Liver (tissue), 9 donors: ENCODE data around the gene MXRA8. TPM values are rescaled to one million over a fixed set of nuclear protein-coding genes. Genes with fewer than 3 reads are reported as not detected.

Experiments used
- DNase-seq: peaks from one replicate; pipeline ENCODE4 v3.0.0-alpha.2; 2017; ENCODE audit warnings: low spot score
- H3K27ac ChIP-seq, 2 donors: one replicate each; pipeline ENCODE4 v1.7.0; 2013; ENCODE audit warnings: inconsistent platforms in 2 of 2, low read length in 2 of 2, control low read depth in 1 of 2, low read depth in 1 of 2, mild to moderate bottlenecking in 1 of 2
- H3K27me3 ChIP-seq, 4 donors: one replicate each; pipeline versions ENCODE4 v1.6.1 to v1.7.0; 2013; ENCODE audit warnings: low read length in 3 of 4, inconsistent platforms in 1 of 4, mild to moderate bottlenecking in 1 of 4, moderate library complexity in 1 of 4; ENCODE audit not compliant: control insufficient read depth in 4 of 4, insufficient read depth in 4 of 4
- H3K36me3 ChIP-seq, 4 donors: one replicate each; pipeline versions ENCODE4 v1.6.1 to v1.7.0; 2013; ENCODE audit warnings: low read length in 3 of 4, mild to moderate bottlenecking in 3 of 4, low read depth in 1 of 4, moderate library complexity in 1 of 4; ENCODE audit not compliant: control insufficient read depth in 4 of 4, insufficient read depth in 3 of 4
- H3K4me1 ChIP-seq, 4 donors: one replicate each; pipeline versions ENCODE4 v1.6.1 to v1.7.0; 2013; ENCODE audit warnings: low read length in 3 of 4, mild to moderate bottlenecking in 3 of 4, moderate library complexity in 1 of 4; ENCODE audit not compliant: control insufficient read depth in 4 of 4, insufficient read depth in 4 of 4
- H3K4me3 ChIP-seq, 3 donors: one replicate each; pipeline versions ENCODE4 v1.6.1 to v1.7.0; 2013; ENCODE audit warnings: low read length in 3 of 3, control low read depth in 1 of 3, low read depth in 1 of 3, mild to moderate bottlenecking in 1 of 3
- H3K9ac ChIP-seq, 2 donors: one replicate each; pipeline ENCODE4 v1.7.0; 2013; ENCODE audit warnings: low read length in 2 of 2, mild to moderate bottlenecking in 2 of 2, moderate library complexity in 2 of 2, control low read depth in 1 of 2, low read depth in 1 of 2
- H3K9me3 ChIP-seq, 4 donors: one replicate each; pipeline versions ENCODE4 v1.6.1 to v1.7.0; 2013; ENCODE audit warnings: low read length in 3 of 4; ENCODE audit not compliant: control insufficient read depth in 4 of 4
- ATF3 ChIP-seq: IDR thresholded peaks from 2 replicates; pipeline ENCODE4 v1.6.1; 2016; ENCODE audit warnings: antibody characterized with exemption
- CTCF ChIP-seq: fragments of 150-350 bp; IDR thresholded peaks from 2 replicates; pipeline ENCODE4 v1.5.1; 2017; ENCODE audit warnings: improper control_type of control experiment, low read depth, low read length; ENCODE audit not compliant: missing input control
- EGR1 ChIP-seq, 2 donors: IDR thresholded peaks; 2 replicates each; pipeline ENCODE4 v1.6.1; 2016 to 2018; ENCODE audit warnings: antibody characterized with exemption in 2 of 2, low read depth in 2 of 2
- FOXA1 ChIP-seq: IDR thresholded peaks from 2 replicates; pipeline ENCODE4 v1.6.1; 2016; ENCODE audit warnings: antibody characterized with exemption
- FOXA2 ChIP-seq: IDR thresholded peaks from 2 replicates; pipeline ENCODE4 v1.6.1; 2016; ENCODE audit warnings: antibody characterized with exemption
- GABPA ChIP-seq, 2 donors: IDR thresholded peaks in 1 of 2; conservative IDR thresholded peaks in 1 of 2; 2 replicates each; pipeline ENCODE4 v1.6.1; 2016; ENCODE audit warnings: antibody characterized with exemption in 2 of 2, mild to moderate bottlenecking in 1 of 2, moderate library complexity in 1 of 2
- HNF4G ChIP-seq: IDR thresholded peaks from 2 replicates; pipeline ENCODE4 v1.6.1; 2016; ENCODE audit warnings: antibody characterized with exemption
- JUND ChIP-seq, 2 donors: IDR thresholded peaks; 2 replicates each; pipeline ENCODE4 v1.6.1; 2016; ENCODE audit warnings: antibody characterized with exemption in 2 of 2
- MAX ChIP-seq: IDR thresholded peaks from 2 replicates; pipeline ENCODE4 v1.6.1; 2016; ENCODE audit warnings: antibody characterized with exemption
- RAD21 ChIP-seq, 2 donors: IDR thresholded peaks; 2 replicates each; pipeline ENCODE4 v1.6.1; 2016; ENCODE audit warnings: antibody characterized with exemption in 2 of 2, mild to moderate bottlenecking in 2 of 2
- REST ChIP-seq: IDR thresholded peaks from 2 replicates; pipeline ENCODE4 v1.6.1; 2016; ENCODE audit warnings: antibody characterized with exemption, mild to moderate bottlenecking
- RXRA ChIP-seq, 2 donors: IDR thresholded peaks; 2 replicates each; pipeline ENCODE4 v1.6.1; 2017 to 2018; ENCODE audit warnings: antibody characterized with exemption in 2 of 2, mild to moderate bottlenecking in 1 of 2
- SP1 ChIP-seq: IDR thresholded peaks from 2 replicates; pipeline ENCODE4 v1.6.1; 2018; ENCODE audit warnings: antibody characterized with exemption, mild to moderate bottlenecking
- YY1 ChIP-seq: IDR thresholded peaks from 2 replicates; pipeline ENCODE4 v1.6.1; 2016; ENCODE audit warnings: antibody characterized with exemption, mild to moderate bottlenecking
- WGBS: extraction: QIAGEN DNeasy Blood & Tissue Kit; methylation state at CpG from one replicate; pipeline ENCODE4 v1.1.7; 2013; 5-methylcytosine and 5-hydroxymethylcytosine counted together
- polyA plus RNA-seq, 2 donors: library from polyadenylated mRNA; stranded (reverse) in 1 of 2; unstranded in 1 of 2; fragments of 200-250 nt in 1 of 2; fragments of >200 nt in 1 of 2; fragmentation: Nextera tagmentation in 1 of 2; extraction: Ambion mirVana in 1 of 2; gene quantifications; one replicate each; pipeline versions ENCODE4 v1.2.1 to v1.2.3, GENCODE V29; 2013 to 2015
- total RNA-seq, 2 donors: library from RNA; depleted of rRNA; stranded (reverse); fragments of >200 nt; gene quantifications; one replicate each; pipeline ENCODE4 v1.2.3, GENCODE V29; 2014
- TF ChIP-seq, protein P1 (sequence below): IDR thresholded peaks from 2 replicates; pipeline ENCODE4 v1.6.1; 2016; ENCODE audit warnings: antibody characterized with exemption
- donor health status: healthy.
- donor health status: healthy.
- donor health status: healthy.
- donor health status: healthy.
- donor health status: healthy.

The MXRA8 gene
- total and polyA plus RNA-seq, 4 donors: 1.8 to 5.9 (median 4.2) TPM

- peak; percentile 39 for TF ChIP-seq REST
- no peak for TF ChIP-seq EGR1 (IDR thresholded peaks at IDR 0.05; ENCODE audit: low read depth in 2 of 2)
- TF ChIP-seq MAX: peak; percentile 84
- no peak for TF ChIP-seq CTCF
- TF ChIP-seq FOXA1: no peak
Measured at GRCh38 chr1:1406821-1407635, 48.7 kb upstream of the MXRA8 start, which contains the start of gene MRPL20 (continued).

- DNase-seq: no peak
- H3K36me3 ChIP-seq: peaks cover 0 to 19% (median 12%) of the 10 kb centered on the region in 4 donors
Measured at GRCh38 chr1:1406101-1406820, 47.9 kb upstream of the MXRA8 start.

More at GRCh38 chr1:1406101-1406820, 47.9 kb upstream of the MXRA8 start:
- WGBS: 40% methylated on average over 43 of the region's 43 CpGs
- H3K27me3 ChIP-seq: no peaks in the 10 kb centered on the region
- peak overlapping the region; percentile 47 to 99 for H3K9ac ChIP-seq
- H3K4me1 ChIP-seq: peaks cover 7 to 55% (median 42%) of the 10 kb centered on the region in 4 donors
- peak overlapping the region; percentile 70 to 90 for H3K27ac ChIP-seq
- no peaks in the 10 kb centered on the region for H3K9me3 ChIP-seq
- H3K4me3 ChIP-seq: peak overlapping the region; percentile 96 to 98 (median 98)
- TF ChIP-seq FOXA1: no peak
- no peak for TF ChIP-seq CTCF
- TF ChIP-seq GABPA (IDR thresholded peaks at IDR 0.05 in 1 of 2, conservative IDR thresholded peaks at IDR 0.05 in 1 of 2): no peak
- no peak for TF ChIP-seq RAD21 (IDR thresholded peaks at IDR 0.05)
- TF ChIP-seq SP1: no peak
- no peak for TF ChIP-seq FOXA2
- TF ChIP-seq YY1: no peak
- no peak for TF ChIP-seq RXRA (IDR thresholded peaks at IDR 0.05)
- TF ChIP-seq EGR1 (IDR thresholded peaks at IDR 0.05; ENCODE audit: low read depth in 2 of 2): no peak
- no peak for TF ChIP-seq ATF3
- TF ChIP-seq, protein P1, sequence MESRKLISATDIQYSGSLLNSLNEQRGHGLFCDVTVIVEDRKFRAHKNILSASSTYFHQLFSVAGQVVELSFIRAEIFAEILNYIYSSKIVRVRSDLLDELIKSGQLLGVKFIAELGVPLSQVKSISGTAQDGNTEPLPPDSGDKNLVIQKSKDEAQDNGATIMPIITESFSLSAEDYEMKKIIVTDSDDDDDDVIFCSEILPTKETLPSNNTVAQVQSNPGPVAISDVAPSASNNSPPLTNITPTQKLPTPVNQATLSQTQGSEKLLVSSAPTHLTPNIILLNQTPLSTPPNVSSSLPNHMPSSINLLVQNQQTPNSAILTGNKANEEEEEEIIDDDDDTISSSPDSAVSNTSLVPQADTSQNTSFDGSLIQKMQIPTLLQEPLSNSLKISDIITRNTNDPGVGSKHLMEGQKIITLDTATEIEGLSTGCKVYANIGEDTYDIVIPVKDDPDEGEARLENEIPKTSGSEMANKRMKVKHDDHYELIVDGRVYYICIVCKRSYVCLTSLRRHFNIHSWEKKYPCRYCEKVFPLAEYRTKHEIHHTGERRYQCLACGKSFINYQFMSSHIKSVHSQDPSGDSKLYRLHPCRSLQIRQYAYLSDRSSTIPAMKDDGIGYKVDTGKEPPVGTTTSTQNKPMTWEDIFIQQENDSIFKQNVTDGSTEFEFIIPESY: no peak
- no peak for TF ChIP-seq REST
- TF ChIP-seq JUND (IDR thresholded peaks at IDR 0.05): no peak
- no peak for TF ChIP-seq MAX
- TF ChIP-seq HNF4G: no peak
